Smooth muscle cell (in vitro differentiated cells): ENCODE results near the gene SPRYD4. TPM values are rescaled to one million over a fixed set of nuclear protein-coding genes. Genes with fewer than 3 reads are reported as not detected.
A peak's percentile ranks its signal among the peaks of the same experiment; 100 is the strongest.

Experiments
- DNase-seq: peaks from one replicate; lab custom pipeline; 2025; ENCODE audit not compliant: unreplicated experiment; lab: John Stamatoyannopoulos, UW
- H2AFZ ChIP-seq: fragments of 200-600 bp; sonication (generic); 2 replicates; pipeline ENCODE4 v1.6.0; 2016; ENCODE audit warnings: antibody characterized with exemption, low read depth, mild to moderate bottlenecking
- H3F3A ChIP-seq: fragments of 200-600 bp; sonication (generic); 2 replicates; pipeline ENCODE4 v1.6.0; 2017; ENCODE audit warnings: antibody characterized with exemption, low read depth
- H3K27ac ChIP-seq: fragments of 200-600 bp; sonication (generic); 2 replicates; pipeline ENCODE4 v1.5.1; 2016; ENCODE audit warnings: low read depth, mild to moderate bottlenecking
- H3K27me3 ChIP-seq: fragments of 200-600 bp; sonication (generic); 2 replicates; pipeline ENCODE4 v1.6.1; 2016; ENCODE audit warnings: low read depth, mild to moderate bottlenecking
- H3K36me3 ChIP-seq: fragments of 200-600 bp; sonication (generic); 2 replicates; pipeline ENCODE4 v1.5.1; 2016; ENCODE audit warnings: low read depth
- H3K4me1 ChIP-seq: fragments of 200-600 bp; sonication (generic); 2 replicates; pipeline ENCODE4 v1.5.1; 2016; ENCODE audit warnings: low read depth
- H3K4me2 ChIP-seq: fragments of 200-600 bp; sonication (generic); 2 replicates; pipeline ENCODE4 v1.6.0; 2016; ENCODE audit warnings: mild to moderate bottlenecking
- H3K4me3 ChIP-seq: fragments of 200-600 bp; sonication (generic); 2 replicates; pipeline ENCODE4 v1.5.1; 2016; ENCODE audit warnings: mild to moderate bottlenecking
- H3K79me2 ChIP-seq: fragments of 200-600 bp; sonication (generic); 2 replicates; pipeline ENCODE4 v1.6.0; 2016; ENCODE audit warnings: low read depth, mild to moderate bottlenecking
- H3K9ac ChIP-seq: fragments of 200-600 bp; sonication (generic); 2 replicates; pipeline ENCODE4 v1.6.0; 2016; ENCODE audit warnings: low read depth
- H3K9me3 ChIP-seq: fragments of 200-600 bp; sonication (generic); replicated peaks from 2 replicates; pipeline ENCODE4 v1.5.1; 2016; ENCODE audit warnings: low read depth
- H4K20me1 ChIP-seq: fragments of 200-600 bp; sonication (generic); 2 replicates; pipeline ENCODE4 v1.6.0; 2016; ENCODE audit warnings: low read depth
- CTCF ChIP-seq: fragments of 200-600 bp; sonication (generic); IDR thresholded peaks from 2 replicates; pipeline ENCODE4 v1.5.1; 2017; ENCODE audit warnings: borderline replicate concordance, mild to moderate bottlenecking, antibody characterized with exemption; ENCODE audit not compliant: insufficient read depth, poor library complexity, severe bottlenecking
- WGBS: methylation state at CpG from one replicate; pipeline ENCODE4 v1.1.7; 2016; ENCODE audit warnings: low lambda C conversion rate; 5-methylcytosine and 5-hydroxymethylcytosine counted together
- polyA plus RNA-seq: library from polyadenylated mRNA; unstranded; fragments of >200 nt; fragmentation: Nextera tagmentation; extraction: Ambion mirVana; gene quantifications from 2 replicates; pipeline ENCODE4 v1.2.1, GENCODE V29; 2016
- total RNA-seq: library from RNA; depleted of rRNA; stranded (reverse); fragments of >200 nt; gene quantifications from 2 replicates; pipeline ENCODE4 v1.2.3, GENCODE V29; 2014

The SPRYD4 gene
- total and polyA plus RNA-seq, 2 experiments from 2014 or later, result 0.71 to 1.0 TPM

GRCh38 chr12:56486694-56487093 lies 18.3 kb downstream of the SPRYD4 start:
- Histone ChIP-seq H3F3A (no peaks in the 10 kb centered on the region), H2AFZ (no peak overlapping the region), H3K27ac (no peak overlapping the region), H3K79me2 (no peaks in the 10 kb centered on the region), H4K20me1 (no peaks in the 10 kb centered on the region), H3K36me3 (no peaks in the 10 kb centered on the region), H3K4me3 (no peak overlapping the region), H3K4me2 (no peak overlapping the region), H3K4me1 (no peaks in the 10 kb centered on the region), H3K9ac (no peak overlapping the region), H3K9me3 (no peaks in the 10 kb centered on the region), H3K27me3 (peaks cover 63% of the 10 kb centered on the region)
- no peak for DNase-seq
- 81% methylated on average over 12 of the region's 12 CpGs for WGBS
- TF ChIP-seq CTCF, result no peak

- DNase-seq, result no peak
- H3K4me2 ChIP-seq, result peak overlapping the region; percentile 82
- H3K9me3 ChIP-seq, result no peaks in the 10 kb centered on the region
- no peak overlapping the region for H3K9ac ChIP-seq
- TF ChIP-seq CTCF, result no peak
- no peaks in the 10 kb centered on the region for H4K20me1 ChIP-seq
- WGBS, result 7% methylated on average over 44 of the region's 44 CpGs
- H3K27me3 ChIP-seq, result peaks cover 65% of the 10 kb centered on the region
- peak overlapping the region; percentile 52 for H3K4me3 ChIP-seq
- H3K79me2 ChIP-seq, result no peaks in the 10 kb centered on the region
- H3K4me1 ChIP-seq, result no peaks in the 10 kb centered on the region
- H3K27ac ChIP-seq, result no peak overlapping the region
- H3F3A ChIP-seq, result no peaks in the 10 kb centered on the region
- no peaks in the 10 kb centered on the region for H3K36me3 ChIP-seq
- peak overlapping the region; percentile 7 for H2AFZ ChIP-seq
These were observed 19.2 kb downstream of the SPRYD4 start for GRCh38 chr12:56487448-56488040.

- no peak for TF ChIP-seq CTCF
- Histone ChIP-seq H3K4me1 (no peaks in the 10 kb centered on the region), H3K4me2 (peak within 1 kb of the TSS; percentile 82), H2AFZ (peak within 1 kb of the TSS; percentile 7), H3K36me3 (no peaks in the 10 kb centered on the region), H3F3A (no peaks in the 10 kb centered on the region), H3K9me3 (no peaks in the 10 kb centered on the region), H4K20me1 (no peaks in the 10 kb centered on the region), H3K27ac (no peak within 1 kb of the TSS), H3K4me3 (peak within 1 kb of the TSS; percentile 52), H3K79me2 (no peaks in the 10 kb centered on the region), H3K27me3 (peaks cover 65% of the 10 kb centered on the region), H3K9ac (no peak within 1 kb of the TSS)
- no peak for DNase-seq
- WGBS, result 32% methylated on average over 56 of the region's 59 CpGs
These were observed 19.9 kb downstream of the SPRYD4 start, which contains the start of gene GLS2 for GRCh38 chr12:56488041-56488955. TSS of gene GLS2 (minus strand) at chr12:56488161. CDS start at chr12:56488118, 43 bp downstream.
